ENCODE data around the gene PJA1. TPM values are rescaled to one million over a fixed set of nuclear protein-coding genes. Genes with fewer than 3 reads are reported as not detected.

The PJA1 gene
- total RNA-seq, 5 donors from 2014 or later (not counting 1 experiment from before 2014, with no cell fraction given), result 23.8 to 32.2 (median 26.8) TPM

DNA sequence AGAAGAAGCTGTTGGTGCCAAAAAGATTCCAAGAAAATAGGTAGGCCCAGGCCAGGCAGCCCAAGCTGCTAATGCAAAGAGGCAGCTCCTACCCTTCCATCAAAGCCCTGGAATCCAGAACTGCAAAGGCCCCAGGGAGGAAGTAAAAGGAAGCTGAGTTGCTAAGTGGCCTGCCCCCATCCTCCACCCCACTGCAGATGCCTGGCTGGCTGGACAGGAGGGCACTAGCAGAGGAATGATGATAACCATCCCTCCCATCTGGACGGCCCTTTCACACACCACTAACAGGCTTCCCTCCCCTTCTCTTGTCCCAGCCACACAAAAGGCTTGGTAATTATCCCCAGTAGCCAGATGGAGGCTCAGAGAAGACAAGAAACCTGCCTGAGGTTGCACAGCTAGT lies 32.4 kb upstream of the PJA1 start:
- ATAC-seq (replicated peaks in 1 of 4) (no peak), DNase-seq (no peak)
- Mint-ChIP-seq H3K27ac (no peak overlapping the region), H3K9me3 (no peaks in the 10 kb centered on the region), H3K4me3 (no peak overlapping the region), H3K36me3 (no peaks in the 10 kb centered on the region), H3K4me1 (no peaks in the 10 kb centered on the region), H3K27me3 (peaks cover 0 to 11% of the 10 kb centered on the region in 2 donors)
- Histone ChIP-seq H3K27ac (ENCODE audit: low read length) (no peak overlapping the region), H3K4me3 (ENCODE audit: control insufficient read depth in 1 of 2, extremely low read depth in 1 of 2, low read length in 1 of 2) (no peak overlapping the region), H3K9me3 (no peaks in the 10 kb centered on the region), H3K36me3 (ENCODE audit: control insufficient read depth in 2 of 2, extremely low read depth in 1 of 2, insufficient read depth in 1 of 2, low read length in 1 of 2) (no peaks in the 10 kb centered on the region), H3K27me3 (replicated peaks in 1 of 2; ENCODE audit: control insufficient read depth in 2 of 2, extremely low read depth in 1 of 2, insufficient read depth in 2 of 2, low read length in 1 of 2) (no peaks in the 10 kb centered on the region), H3K4me1 (ENCODE audit: control insufficient read depth in 1 of 2, extremely low read depth in 1 of 2, insufficient read depth in 2 of 2, low read length in 2 of 2) (no peaks in the 10 kb centered on the region)
- no CpG with 5 or more reads among the region's 1 CpG for WGBS (ENCODE audit: insufficient coverage)
- CTCF ChIA-PET, result interaction anchor here in 1 of 2 donors (1.4 kb wide), 1 partner anchor 25 kb away, joined by 4 read pairs; no protein-coding TSS in a partner anchor
- POLR2A ChIA-PET, result no interaction called here

DNA sequence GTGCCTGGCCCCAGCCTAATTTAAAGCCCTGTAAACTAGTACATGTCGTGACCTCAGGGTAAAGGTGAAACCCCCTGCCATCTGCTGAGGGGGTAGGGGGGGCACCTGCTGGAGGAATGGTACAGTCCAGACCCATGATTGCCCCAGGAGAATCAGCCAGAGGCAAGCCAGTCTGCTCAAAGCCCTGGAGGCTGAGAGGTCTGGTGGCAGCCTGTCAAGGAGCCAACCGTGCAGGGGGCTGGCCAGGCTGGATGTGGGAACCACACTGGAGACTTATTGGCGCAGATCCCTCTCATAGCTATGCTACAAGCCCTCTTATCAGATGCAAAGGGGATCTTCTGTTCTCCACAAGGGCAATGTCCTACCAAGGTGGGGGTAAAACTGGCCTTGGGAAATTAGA lies 31.4 kb upstream of the PJA1 start:
- Mint-ChIP-seq H3K4me3 (no peak overlapping the region), H3K36me3 (no peaks in the 10 kb centered on the region), H3K27ac (no peak overlapping the region), H3K27me3 (peaks cover 0 to 15% of the 10 kb centered on the region in 2 donors), H3K4me1 (no peaks in the 10 kb centered on the region), H3K9me3 (no peaks in the 10 kb centered on the region)
- no peaks in the 10 kb centered on the region for H3K27me3 ChIP-seq (replicated peaks in 1 of 2; ENCODE audit: control insufficient read depth in 2 of 2, extremely low read depth in 1 of 2, insufficient read depth in 2 of 2, low read length in 1 of 2)
- no peak overlapping the region for H3K4me3 ChIP-seq (ENCODE audit: control insufficient read depth in 1 of 2, extremely low read depth in 1 of 2, low read length in 1 of 2)
- DNase-seq (no peak), ATAC-seq (replicated peaks in 1 of 4) (no peak)
- ChIA-PET CTCF (no interaction called here), POLR2A (no interaction called here)
- no peaks in the 10 kb centered on the region for H3K9me3 ChIP-seq
- no peaks in the 10 kb centered on the region for H3K4me1 ChIP-seq (ENCODE audit: control insufficient read depth in 1 of 2, extremely low read depth in 1 of 2, insufficient read depth in 2 of 2, low read length in 2 of 2)
- no CpG with 5 or more reads among the region's 3 CpGs for WGBS (ENCODE audit: insufficient coverage)
- H3K27ac ChIP-seq (ENCODE audit: low read length), result no peak overlapping the region
- no peaks in the 10 kb centered on the region for H3K36me3 ChIP-seq (ENCODE audit: control insufficient read depth in 2 of 2, extremely low read depth in 1 of 2, insufficient read depth in 1 of 2, low read length in 1 of 2)

DNA sequence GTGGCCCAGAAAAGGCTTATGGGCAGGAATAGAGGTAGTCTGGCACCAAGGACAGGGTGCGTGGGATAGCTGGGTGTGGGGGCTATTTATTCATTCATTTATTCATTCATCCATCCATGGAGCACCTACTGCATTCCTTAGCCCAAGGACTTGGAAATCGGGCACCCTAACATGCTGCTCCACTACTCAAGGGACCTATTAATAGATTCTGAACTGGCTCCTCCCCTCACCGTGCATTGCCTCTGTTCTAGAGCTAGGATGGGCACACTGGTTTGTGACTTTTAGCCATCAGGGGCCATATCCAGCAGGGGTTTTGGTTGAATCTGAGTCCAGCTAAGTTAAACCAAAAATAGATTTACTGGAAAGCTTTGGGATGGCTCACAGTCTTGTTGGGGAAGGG lies 30.6 kb upstream of the PJA1 start:
- DNase-seq (no peak), ATAC-seq (replicated peaks in 1 of 4) (no peak)
- H3K4me1 Mint-ChIP-seq, result no peaks in the 10 kb centered on the region
- no peaks in the 10 kb centered on the region for H3K9me3 ChIP-seq
- H3K9me3 Mint-ChIP-seq, result no peaks in the 10 kb centered on the region
- H3K4me3 Mint-ChIP-seq, result no peak overlapping the region
- H3K36me3 Mint-ChIP-seq, result no peaks in the 10 kb centered on the region
- no peak overlapping the region for H3K4me3 ChIP-seq (ENCODE audit: control insufficient read depth in 1 of 2, extremely low read depth in 1 of 2, low read length in 1 of 2)
- H3K27ac Mint-ChIP-seq, result no peak overlapping the region
- no peaks in the 10 kb centered on the region for H3K36me3 ChIP-seq (ENCODE audit: control insufficient read depth in 2 of 2, extremely low read depth in 1 of 2, insufficient read depth in 1 of 2, low read length in 1 of 2)
- no peaks in the 10 kb centered on the region for H3K4me1 ChIP-seq (ENCODE audit: control insufficient read depth in 1 of 2, extremely low read depth in 1 of 2, insufficient read depth in 2 of 2, low read length in 2 of 2)
- ChIA-PET CTCF (no interaction called here), POLR2A (no interaction called here)
- WGBS (ENCODE audit: insufficient coverage), result 80% methylated on average over 1 of the region's 3 CpGs
- no peaks in the 10 kb centered on the region for H3K27me3 ChIP-seq (replicated peaks in 1 of 2; ENCODE audit: control insufficient read depth in 2 of 2, extremely low read depth in 1 of 2, insufficient read depth in 2 of 2, low read length in 1 of 2)
- no peak overlapping the region for H3K27ac ChIP-seq (ENCODE audit: low read length)
- H3K27me3 Mint-ChIP-seq, result peaks cover 0 to 15% of the 10 kb centered on the region in 2 donors

DNA sequence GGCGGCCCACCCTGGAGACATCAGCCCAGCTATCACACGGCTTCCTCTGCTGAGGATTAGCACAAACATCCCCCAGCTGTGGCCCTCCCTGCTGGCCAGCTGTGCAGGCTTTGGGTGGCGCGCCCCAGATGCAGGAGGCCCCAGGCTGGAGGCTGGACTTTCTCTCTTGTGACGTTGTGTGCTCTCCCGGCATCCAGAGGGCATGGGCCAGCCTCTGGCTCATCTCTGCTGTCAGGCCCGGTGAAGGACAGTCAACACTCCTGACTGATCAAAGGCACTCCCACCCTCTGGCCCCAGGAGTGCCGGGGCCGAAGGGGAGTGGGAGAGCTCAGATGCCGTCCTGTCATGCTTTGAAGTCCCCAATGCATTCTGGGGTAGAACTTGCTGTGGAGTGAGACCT lies 29.9 kb upstream of the PJA1 start:
- H3K27me3 Mint-ChIP-seq, result peaks cover 0 to 15% of the 10 kb centered on the region in 2 donors
- DNase-seq (no peak), ATAC-seq (replicated peaks in 1 of 4) (no peak)
- H3K36me3 Mint-ChIP-seq, result no peaks in the 10 kb centered on the region
- CTCF ChIA-PET, result no interaction called here
- no peaks in the 10 kb centered on the region for H3K9me3 Mint-ChIP-seq
- no peaks in the 10 kb centered on the region for H3K4me1 Mint-ChIP-seq
- POLR2A ChIA-PET, result no interaction called here
- 93% methylated on average over 3 of the region's 10 CpGs for WGBS (ENCODE audit: insufficient coverage)
- no peaks in the 10 kb centered on the region for H3K27me3 ChIP-seq (replicated peaks in 1 of 2; ENCODE audit: control insufficient read depth in 2 of 2, extremely low read depth in 1 of 2, insufficient read depth in 2 of 2, low read length in 1 of 2)
- no peak overlapping the region for H3K4me3 ChIP-seq (ENCODE audit: control insufficient read depth in 1 of 2, extremely low read depth in 1 of 2, low read length in 1 of 2)
- H3K27ac ChIP-seq (ENCODE audit: low read length), result no peak overlapping the region
- H3K4me1 ChIP-seq (ENCODE audit: control insufficient read depth in 1 of 2, extremely low read depth in 1 of 2, insufficient read depth in 2 of 2, low read length in 2 of 2), result no peaks in the 10 kb centered on the region
- no peak overlapping the region for H3K4me3 Mint-ChIP-seq
- H3K36me3 ChIP-seq (ENCODE audit: control insufficient read depth in 2 of 2, extremely low read depth in 1 of 2, insufficient read depth in 1 of 2, low read length in 1 of 2), result no peaks in the 10 kb centered on the region
- H3K27ac Mint-ChIP-seq, result no peak overlapping the region
- H3K9me3 ChIP-seq, result no peaks in the 10 kb centered on the region

DNA sequence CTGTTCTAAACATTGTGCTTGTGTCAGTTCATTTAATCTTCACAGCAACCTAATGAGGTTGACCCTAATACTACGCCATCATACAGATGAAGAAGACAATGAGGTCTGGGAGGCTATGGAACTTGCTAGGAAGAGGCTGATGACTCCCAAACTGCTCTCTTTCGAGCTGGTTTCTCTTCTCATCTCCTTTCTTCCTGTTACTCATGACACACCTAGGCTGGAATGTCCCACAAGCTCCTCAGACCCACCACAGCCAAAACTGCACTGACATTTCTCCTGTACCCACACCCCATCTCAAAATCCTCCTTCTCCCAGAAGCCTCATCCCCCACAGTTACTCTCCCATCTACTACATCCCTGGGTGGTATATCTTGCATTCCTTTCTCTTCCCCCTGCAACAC lies 27.4 kb upstream of the PJA1 start:
- no peak overlapping the region for H3K27ac Mint-ChIP-seq
- no peaks in the 10 kb centered on the region for H3K4me1 Mint-ChIP-seq
- H3K27me3 Mint-ChIP-seq, result peaks cover 0 to 15% of the 10 kb centered on the region in 2 donors
- H3K4me3 Mint-ChIP-seq, result no peak overlapping the region
- no peak for ATAC-seq (replicated peaks in 1 of 4)
- no peak for DNase-seq
- no peaks in the 10 kb centered on the region for H3K36me3 Mint-ChIP-seq
- Histone ChIP-seq H3K4me3 (ENCODE audit: control insufficient read depth in 1 of 2, extremely low read depth in 1 of 2, low read length in 1 of 2) (no peak overlapping the region), H3K9me3 (no peaks in the 10 kb centered on the region), H3K27me3 (replicated peaks in 1 of 2; ENCODE audit: control insufficient read depth in 2 of 2, extremely low read depth in 1 of 2, insufficient read depth in 2 of 2, low read length in 1 of 2) (no peaks in the 10 kb centered on the region), H3K36me3 (ENCODE audit: control insufficient read depth in 2 of 2, extremely low read depth in 1 of 2, insufficient read depth in 1 of 2, low read length in 1 of 2) (no peaks in the 10 kb centered on the region), H3K27ac (ENCODE audit: low read length) (no peak overlapping the region), H3K4me1 (ENCODE audit: control insufficient read depth in 1 of 2, extremely low read depth in 1 of 2, insufficient read depth in 2 of 2, low read length in 2 of 2) (no peaks in the 10 kb centered on the region)
- POLR2A ChIA-PET, result no interaction called here
- no peaks in the 10 kb centered on the region for H3K9me3 Mint-ChIP-seq
- 20% methylated on average over 1 of the region's 2 CpGs for WGBS (ENCODE audit: insufficient coverage)
- CTCF ChIA-PET, result no interaction called here

DNA sequence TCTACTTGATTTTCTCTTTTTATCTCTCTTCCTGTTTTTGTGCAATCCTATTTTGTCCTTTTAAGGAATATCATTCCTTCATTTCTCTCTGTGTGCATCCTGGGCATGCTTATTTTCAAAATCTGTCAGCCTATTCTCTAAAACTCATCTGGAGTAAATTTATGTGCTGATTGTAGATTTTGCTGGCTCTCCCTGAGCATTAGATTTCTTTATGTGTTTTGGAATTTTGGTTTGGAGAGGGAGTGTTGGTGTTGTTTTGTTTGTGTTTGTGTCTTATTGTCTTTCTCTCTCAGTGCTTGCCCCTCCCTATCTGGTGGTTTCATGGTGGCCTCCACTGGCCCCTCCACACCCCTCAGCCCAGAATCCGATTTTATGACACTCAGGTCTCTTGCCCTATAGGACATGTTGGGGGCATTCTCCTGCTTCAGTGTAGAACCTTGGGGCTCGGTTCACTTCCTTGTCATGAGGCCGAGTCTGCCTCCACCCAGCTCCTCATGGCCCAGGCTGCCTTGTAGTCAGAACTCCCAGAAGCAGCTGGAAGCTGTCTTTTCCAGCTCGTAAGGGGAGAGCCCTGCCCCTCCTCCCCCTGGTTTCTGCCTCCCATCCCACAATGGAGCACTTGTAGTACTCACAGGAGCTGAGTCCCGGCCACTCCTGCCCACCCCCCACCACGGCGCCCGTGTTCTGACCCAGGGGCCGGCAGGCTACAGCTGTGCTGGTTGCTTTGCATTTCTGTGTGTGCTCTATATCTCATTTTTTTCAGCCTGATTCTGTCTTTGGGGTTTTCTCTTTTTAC lies 24.5 kb upstream of the PJA1 start:
- CTCF ChIA-PET, result no interaction called here
- Histone ChIP-seq H3K9me3 (no peaks in the 10 kb centered on the region), H3K36me3 (ENCODE audit: control insufficient read depth in 2 of 2, extremely low read depth in 1 of 2, insufficient read depth in 1 of 2, low read length in 1 of 2) (no peaks in the 10 kb centered on the region), H3K27me3 (replicated peaks in 1 of 2; ENCODE audit: control insufficient read depth in 2 of 2, extremely low read depth in 1 of 2, insufficient read depth in 2 of 2, low read length in 1 of 2) (no peaks in the 10 kb centered on the region), H3K4me3 (ENCODE audit: control insufficient read depth in 1 of 2, extremely low read depth in 1 of 2, low read length in 1 of 2) (no peak overlapping the region), H3K4me1 (ENCODE audit: control insufficient read depth in 1 of 2, extremely low read depth in 1 of 2, insufficient read depth in 2 of 2, low read length in 2 of 2) (no peaks in the 10 kb centered on the region), H3K27ac (ENCODE audit: low read length) (no peak overlapping the region)
- Mint-ChIP-seq H3K4me1 (no peaks in the 10 kb centered on the region), H3K9me3 (no peaks in the 10 kb centered on the region), H3K27me3 (peaks cover 0 to 15% of the 10 kb centered on the region in 2 donors), H3K27ac (no peak overlapping the region), H3K36me3 (no peaks in the 10 kb centered on the region), H3K4me3 (no peak overlapping the region)
- ATAC-seq (replicated peaks in 1 of 4) (no peak), DNase-seq (no peak)
- no CpG with 5 or more reads among the region's 9 CpGs for whole genome bisulfite sequencing (ENCODE audit: insufficient coverage)
- POLR2A ChIA-PET, result no interaction called here

DNA sequence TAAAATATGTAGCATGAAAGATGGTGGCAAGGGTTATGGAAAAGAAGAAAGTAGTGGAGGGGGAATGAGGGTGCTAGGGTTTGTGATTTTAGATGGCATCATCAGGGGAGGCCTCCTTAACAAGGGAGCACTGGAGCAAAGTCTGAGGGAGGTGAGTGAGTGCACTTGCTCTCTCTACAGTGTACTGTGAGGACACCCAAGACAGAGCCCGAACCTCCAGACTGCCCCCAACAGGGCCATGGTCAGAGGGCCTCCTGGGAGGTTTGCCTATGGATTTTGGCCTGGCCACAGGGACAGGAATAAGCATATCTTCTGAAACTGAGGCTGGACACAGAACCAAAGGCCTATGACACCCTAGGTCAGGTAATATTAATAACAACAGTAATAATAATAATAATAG lies 21.4 kb upstream of the PJA1 start:
- no peak for ATAC-seq (replicated peaks in 1 of 4)
- no peak overlapping the region for H3K4me3 ChIP-seq (ENCODE audit: control insufficient read depth in 1 of 2, extremely low read depth in 1 of 2, low read length in 1 of 2)

More for the DNA sequence above, 21.4 kb upstream of the PJA1 start:
- Mint-ChIP-seq H3K9me3 (no peaks in the 10 kb centered on the region), H3K27me3 (no peaks in the 10 kb centered on the region), H3K27ac (no peak overlapping the region), H3K4me1 (no peaks in the 10 kb centered on the region), H3K4me3 (no peak overlapping the region), H3K36me3 (no peaks in the 10 kb centered on the region)
- CTCF ChIA-PET, result no interaction called here
- WGBS (ENCODE audit: insufficient coverage), result no CpG with 5 or more reads among the region's 1 CpG
- H3K4me1 ChIP-seq (ENCODE audit: control insufficient read depth in 1 of 2, extremely low read depth in 1 of 2, insufficient read depth in 2 of 2, low read length in 2 of 2), result no peaks in the 10 kb centered on the region
- no peaks in the 10 kb centered on the region for H3K9me3 ChIP-seq
- POLR2A ChIA-PET, result no interaction called here
- DNase-seq, result no peak
- no peaks in the 10 kb centered on the region for H3K36me3 ChIP-seq (ENCODE audit: control insufficient read depth in 2 of 2, extremely low read depth in 1 of 2, insufficient read depth in 1 of 2, low read length in 1 of 2)
- no peak overlapping the region for H3K27ac ChIP-seq (ENCODE audit: low read length)
- H3K27me3 ChIP-seq (replicated peaks in 1 of 2; ENCODE audit: control insufficient read depth in 2 of 2, extremely low read depth in 1 of 2, insufficient read depth in 2 of 2, low read length in 1 of 2), result no peaks in the 10 kb centered on the region

Data from T-cell (primary cell).